GM18505 (cell line): Measurements from ENCODE around the gene PHTF2.

Experiments used
- ATAC-seq: cut with Tn5 transposase; IDR thresholded peaks from one replicate; pipeline ENCODE4 v1.9.1; 2021; ENCODE audit not compliant: unreplicated experiment
- POLR2A ChIP-seq: IDR thresholded peaks from 4 replicates; pipeline ENCODE4 v1.6.1; 2011; ENCODE audit warnings: borderline replicate concordance; ENCODE audit not compliant: insufficient read depth, insufficient read length; ENCODE audit errors: extremely low read depth

PHTF2 gene

DNA sequence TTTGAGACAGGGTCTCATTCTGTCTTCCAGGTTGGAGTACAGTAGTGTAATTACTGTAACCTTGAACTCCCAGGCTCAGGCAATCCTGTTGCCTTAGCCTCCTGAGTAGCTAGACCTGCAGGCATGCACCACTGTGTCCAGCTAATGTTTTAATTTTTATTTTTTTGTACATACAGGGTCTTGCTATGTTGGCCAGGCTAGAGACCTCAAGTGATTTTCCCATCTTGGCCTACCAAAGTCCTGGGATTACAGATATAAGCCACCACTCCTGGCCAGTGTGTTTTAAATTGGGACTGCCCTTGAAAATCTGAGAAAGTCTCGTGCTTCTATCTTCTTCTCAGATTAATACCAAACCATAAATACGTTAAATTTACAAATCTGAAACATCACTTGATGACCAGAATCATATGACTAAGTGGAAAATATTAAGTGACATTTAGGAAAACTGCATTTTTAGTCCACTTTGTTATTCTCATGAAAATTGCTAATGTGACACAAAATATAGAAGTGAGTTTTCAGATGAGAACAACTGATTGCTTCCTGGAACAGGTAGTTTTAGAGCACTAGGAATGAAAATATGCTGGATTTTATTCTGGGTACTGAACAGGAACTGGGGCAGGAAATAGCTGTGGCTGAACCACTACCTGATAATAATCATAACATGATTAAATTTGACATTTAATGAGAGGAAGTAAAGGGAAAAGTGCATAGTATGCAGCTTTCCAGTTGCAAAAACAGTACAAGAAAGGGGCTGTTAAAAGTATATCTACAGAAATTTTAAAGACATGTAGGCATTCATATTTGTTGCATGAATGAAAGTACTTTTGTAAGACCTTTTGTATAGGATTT lies 4.2 kb downstream of the PHTF2 start:
- no peak for TF ChIP-seq POLR2A
- ATAC-seq, result no peak

DNA sequence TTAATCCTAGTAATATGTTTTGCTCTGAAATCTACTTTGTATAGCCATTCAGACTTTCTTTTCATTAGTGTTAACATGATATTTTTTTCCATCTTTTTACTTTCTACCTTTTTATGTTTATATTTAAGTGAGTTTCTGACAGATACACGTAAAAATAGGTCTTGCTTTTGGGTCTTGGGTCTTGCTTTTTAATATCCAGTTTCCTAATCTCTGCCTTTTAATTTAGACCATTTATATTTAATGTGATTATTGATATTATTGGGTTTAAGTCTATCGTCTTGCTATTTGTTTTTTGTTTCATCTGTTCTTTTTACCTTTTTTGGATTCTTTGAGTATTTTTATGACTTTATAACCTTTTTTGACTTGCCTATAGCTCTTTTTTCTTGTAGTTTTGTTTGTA lies 7.9 kb downstream of the PHTF2 start:
- no peak for TF ChIP-seq POLR2A
- no peak for ATAC-seq

DNA sequence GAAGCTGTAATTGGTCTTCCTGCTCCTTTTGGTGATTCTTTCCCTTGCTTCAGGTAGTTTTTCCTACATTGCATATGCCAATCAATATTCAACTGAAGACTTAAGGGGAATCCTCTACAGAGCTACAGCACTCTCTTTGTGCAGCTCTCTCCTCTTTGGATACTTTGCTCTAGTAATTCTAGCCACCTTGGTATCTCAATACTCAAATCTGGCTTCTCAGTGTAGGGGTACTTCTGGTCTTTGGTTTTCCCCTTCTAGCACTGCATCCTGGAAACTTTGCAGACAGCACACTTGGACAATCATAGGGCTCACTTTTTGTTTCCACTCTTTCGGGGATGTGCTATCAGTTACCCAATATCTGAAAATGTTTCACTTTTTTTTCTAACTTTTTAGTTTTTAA lies 9.9 kb downstream of the PHTF2 start:
- no peak for TF ChIP-seq POLR2A
- no peak for ATAC-seq

DNA sequence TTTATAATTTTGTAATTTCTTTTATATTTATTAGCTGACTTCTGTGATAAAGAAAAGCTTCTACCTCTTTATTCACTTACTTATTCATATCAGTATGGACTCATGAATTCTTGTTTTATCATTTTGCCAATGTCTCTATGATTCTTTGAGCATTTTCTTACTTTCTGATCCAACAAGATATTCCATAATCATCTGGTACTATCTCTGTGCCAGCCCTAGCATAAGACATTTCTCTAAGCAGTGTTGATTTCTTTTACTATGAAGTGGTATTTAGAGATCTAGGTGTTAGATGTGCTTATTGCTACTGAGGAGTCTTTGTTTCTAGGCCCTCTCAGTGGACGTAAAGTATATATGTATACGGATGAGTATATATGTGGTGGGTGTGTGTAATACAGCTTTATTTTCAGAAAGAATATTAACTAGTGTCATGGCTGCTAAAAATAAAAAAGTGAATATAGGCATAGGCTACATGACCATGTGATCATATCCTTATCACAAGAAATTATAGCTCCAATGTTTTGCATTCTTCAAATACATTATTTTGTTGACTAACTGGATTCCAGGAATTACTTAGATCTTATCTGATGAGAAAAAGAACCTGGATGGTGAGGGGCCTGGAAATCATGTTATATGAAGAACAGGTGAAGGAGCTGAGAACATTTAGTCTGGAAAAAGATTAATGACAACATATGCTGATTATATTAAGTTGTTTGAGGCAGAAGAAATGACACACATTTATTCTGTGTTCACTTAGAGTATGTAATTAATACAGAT lies 13.1 kb downstream of the PHTF2 start:
- ATAC-seq, result no peak
- TF ChIP-seq POLR2A, result no peak

DNA sequence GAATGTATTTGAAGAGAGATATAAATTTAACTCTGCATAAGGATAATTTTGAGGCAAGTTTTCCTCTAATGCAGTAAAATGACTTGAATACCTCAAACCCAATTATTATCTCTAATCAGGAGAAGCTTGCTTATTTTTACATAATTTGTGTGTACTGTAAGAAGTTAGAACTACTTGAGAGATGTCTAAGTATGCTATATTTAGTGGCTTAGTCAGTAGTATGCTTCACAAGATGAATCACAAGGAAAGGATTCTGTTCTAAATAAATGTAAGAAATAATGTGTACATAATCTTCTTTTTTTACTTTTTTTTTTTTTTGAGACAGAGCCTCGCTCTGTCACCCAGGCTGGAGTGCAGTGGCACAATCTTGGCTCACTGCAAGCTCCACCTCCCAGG lies 13.7 kb downstream of the PHTF2 start:
- no peak for ATAC-seq
- no peak for TF ChIP-seq POLR2A

DNA sequence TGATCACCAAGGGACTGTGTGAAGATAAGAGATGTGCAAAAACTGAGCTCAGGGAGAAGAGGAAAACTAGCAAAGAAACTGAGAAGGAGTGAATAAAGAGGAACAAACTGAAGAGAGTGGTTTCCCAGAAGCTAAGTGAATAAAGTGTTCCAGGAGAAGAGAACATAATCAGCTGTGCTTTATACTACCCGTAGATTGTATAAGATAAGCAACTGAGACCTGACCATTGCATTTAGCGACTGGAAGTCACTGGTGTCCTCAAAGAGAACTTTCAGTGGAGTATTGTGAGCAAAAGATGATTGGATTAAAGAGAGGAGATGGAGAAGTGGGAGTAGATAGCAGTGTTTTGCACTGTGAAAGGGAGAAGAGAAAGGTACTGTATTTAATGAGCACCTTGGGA lies 14.6 kb downstream of the PHTF2 start:
- no peak for ATAC-seq
- no peak for TF ChIP-seq POLR2A

DNA sequence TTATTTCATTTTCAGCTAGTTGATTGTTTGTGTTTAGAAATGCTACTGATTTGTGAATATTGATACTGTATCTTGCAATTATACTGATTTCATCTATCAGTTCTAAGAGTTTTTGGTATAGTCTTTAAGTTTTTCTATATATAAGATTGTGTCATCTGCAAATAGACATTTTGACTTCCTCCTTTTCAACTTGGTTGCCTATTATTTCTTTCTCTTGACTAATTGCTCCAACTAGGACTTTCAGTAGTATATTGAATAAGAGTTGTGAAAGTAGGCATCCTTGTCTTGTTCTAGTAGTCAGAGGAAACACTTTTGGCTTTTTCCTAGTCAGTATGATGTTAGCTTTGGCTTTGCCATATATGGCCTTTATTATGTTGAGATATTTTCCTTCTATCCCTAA lies 20.4 kb downstream of the PHTF2 start:
- TF ChIP-seq POLR2A, result no peak
- ATAC-seq, result no peak

DNA sequence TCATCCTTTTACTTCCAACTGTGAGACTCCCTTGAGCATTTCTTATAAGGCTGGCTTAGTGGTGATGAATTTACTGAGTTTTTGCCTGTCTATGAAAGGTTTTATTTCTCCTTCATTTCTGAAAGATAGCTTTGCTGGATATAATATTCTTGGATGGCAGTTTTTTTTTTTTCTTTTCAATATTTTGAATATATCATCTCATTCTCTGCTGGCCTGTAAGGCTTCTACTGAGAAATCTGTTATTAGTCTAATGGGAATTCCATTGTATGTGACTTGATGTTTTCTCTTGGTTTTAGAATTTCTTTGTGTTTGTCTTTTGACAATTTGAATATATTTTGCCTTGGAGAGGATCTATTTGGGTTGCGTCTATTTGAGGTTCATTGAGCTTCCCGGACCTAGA lies 22.4 kb downstream of the PHTF2 start:
- ATAC-seq, result no peak
- no peak for TF ChIP-seq POLR2A

DNA sequence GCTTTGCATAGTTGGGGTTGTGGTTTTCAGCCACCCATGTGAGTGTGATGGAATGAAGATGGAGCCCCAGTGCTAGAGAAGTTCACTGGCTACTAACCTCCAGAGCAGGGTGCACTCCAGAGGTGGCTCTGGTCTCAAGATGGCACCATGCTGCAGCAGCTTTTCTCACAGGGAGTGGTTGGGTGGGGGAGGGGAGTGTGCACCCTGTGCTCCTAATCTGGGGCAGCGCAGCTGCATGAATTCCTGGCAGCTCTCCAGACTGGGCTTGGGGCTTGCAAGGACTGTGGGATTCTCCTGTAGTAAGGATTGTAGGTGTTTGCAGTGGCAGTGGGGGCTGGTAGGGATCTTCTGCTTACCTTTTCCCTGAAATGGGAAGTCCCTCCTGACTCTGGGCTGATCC lies 23.7 kb downstream of the PHTF2 start:
- no peak for ATAC-seq
- no peak for TF ChIP-seq POLR2A

DNA sequence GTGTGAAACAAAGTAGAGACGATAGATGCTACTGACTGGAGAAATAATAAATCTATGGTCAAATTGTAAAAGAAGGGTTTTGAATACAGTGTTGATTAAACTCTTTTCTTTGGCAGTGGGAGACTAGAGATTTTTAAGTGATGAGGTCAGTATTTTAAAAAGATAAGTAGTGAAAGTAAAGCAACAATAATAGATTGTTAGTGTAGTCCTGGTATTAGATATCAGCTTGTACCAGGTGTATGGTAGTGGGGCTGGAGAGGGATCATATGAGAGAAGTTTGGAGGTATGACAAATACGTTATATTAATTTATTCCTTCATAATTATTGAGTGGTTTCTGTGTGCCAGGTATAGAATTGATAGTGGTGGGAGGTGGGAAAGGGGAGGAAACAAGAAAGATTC lies 25.2 kb downstream of the PHTF2 start:
- TF ChIP-seq POLR2A, result no peak
- ATAC-seq, result no peak

DNA sequence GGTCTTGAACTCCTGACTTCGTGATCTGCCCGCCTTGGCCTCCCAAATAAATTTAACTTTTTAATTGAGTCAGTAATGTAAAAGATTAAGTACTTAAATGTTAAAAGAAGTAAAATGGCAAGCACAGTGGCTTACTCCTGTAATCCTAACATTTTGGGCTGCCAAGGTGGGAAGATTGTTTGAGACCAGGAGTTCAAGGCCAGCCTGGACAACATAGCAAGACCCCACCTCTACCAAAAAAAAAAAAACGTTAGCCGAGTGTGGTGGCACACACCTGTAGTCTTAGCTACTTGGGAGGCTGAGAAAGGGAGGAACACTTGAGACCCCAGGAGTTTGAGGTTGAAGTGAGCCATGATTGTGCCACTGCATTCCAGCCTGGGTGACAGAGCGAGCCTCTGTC lies 26.1 kb downstream of the PHTF2 start:
- ATAC-seq, result no peak
- no peak for TF ChIP-seq POLR2A

DNA sequence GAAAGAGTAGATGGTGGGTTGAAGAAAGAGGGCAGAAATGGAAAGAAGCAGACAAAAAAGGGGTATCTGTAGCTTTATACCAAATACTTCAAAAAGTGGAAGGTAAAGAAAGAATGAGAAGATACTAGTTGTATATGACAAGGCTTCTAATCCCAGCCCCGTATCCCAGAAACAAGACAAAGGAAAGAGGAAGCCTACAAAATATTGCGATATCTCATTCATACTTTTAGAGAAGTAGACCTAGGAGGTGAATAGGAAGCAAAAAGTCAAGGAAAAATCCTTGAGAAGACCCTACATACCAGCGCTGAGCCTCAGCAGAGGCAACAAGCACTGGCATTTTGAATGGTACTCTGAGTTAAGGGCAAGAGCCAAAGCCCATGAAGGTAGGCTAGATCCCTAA lies 26.6 kb downstream of the PHTF2 start:
- no peak for TF ChIP-seq POLR2A
- ATAC-seq, result no peak

DNA sequence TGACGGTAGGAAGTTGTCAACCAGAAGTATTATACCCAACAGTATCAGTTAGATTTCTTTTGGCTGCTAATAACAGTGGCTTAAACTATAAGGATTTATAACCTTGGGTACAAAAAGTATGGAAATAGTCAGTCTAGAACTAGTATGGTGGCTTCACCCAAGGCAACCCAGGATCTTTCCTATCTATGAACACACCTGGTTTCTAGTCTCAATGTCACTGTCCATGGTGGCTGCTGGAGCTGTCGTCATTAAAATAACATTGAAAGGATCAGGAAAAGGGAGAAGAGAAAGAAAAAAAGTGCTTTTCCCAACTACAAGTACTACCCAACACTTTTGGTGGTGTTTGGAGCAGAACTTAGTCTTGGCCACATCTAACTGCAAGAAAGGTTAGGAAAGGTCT lies 27.7 kb downstream of the PHTF2 start:
- TF ChIP-seq POLR2A, result no peak
- no peak for ATAC-seq

DNA sequence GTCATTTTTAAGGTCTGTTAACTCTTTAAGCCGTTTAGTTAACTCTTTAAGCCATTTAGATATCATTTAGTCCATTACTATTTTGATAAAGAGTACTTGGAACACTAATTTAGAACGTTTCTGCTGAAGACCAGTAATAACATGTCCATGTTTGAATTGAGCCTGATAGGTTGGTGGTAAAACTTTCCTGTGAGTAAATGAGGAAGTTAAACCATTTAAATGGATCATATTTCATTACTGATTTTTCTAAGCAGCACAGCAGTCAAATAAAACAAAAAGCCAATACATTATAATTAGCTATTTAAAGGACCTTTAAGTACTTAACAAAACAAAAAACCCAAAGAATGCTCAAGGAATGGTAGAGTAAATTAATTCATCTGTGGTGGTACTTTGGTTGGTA lies 29.4 kb downstream of the PHTF2 start:
- no peak for ATAC-seq
- TF ChIP-seq POLR2A, result no peak

DNA sequence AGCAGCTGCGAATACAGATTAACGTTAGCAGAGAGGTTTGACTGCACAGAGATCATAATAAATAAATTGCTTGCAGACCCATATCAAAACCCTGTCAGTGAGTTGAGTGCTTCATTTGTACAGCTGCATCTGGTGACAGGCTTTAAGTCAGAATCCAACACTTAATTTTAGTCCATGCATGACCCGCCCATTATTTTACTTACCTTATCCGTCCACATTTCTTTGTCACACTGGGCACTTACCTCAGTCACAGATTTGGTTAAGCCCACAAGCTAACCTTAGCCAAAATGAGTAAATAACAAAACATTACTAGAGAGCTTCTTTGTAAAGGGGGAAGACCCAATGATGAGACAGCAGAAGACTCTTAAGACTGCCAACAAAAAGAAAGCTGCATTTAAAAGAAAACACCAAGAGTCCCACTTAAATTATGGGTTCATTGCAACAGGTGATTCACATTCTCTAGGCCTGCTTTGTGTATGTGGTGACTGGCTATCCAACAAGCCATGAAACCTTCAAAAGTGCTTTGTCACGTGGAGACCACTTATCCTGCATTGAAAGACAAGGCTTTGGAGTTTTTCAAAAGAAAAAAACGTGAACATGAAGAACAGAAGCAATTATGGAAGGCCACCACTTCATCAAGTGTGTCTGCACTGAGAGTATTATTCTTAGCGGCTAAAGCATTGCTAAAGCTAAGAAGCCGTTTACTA lies 32.2 kb downstream of the PHTF2 start:
- no peak for TF ChIP-seq POLR2A
- no peak for ATAC-seq

DNA sequence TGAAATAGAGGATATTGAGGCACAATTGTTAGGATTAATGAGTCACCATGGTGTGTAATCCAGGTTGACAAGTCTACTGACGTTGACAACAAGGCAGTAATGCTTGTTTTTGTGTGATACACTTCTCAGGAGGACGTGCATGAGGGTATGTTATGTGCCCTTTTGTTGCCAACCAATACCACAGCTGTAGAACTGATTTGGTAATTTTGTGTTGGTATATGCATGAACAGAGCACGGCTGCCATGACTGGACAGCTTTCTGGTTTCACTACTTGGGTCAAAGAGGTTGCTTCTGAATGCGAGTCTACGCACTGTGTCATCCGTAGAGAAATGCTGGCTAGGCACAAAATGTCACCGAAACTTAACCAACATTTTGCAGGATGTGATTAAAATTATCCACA lies 32.9 kb downstream of the PHTF2 start:
- no peak for TF ChIP-seq POLR2A
- ATAC-seq, result no peak
